GM21717 (cell line): ENCODE results near the gene RSPH3.
"Not testable (repeated sequence)": the region's sequence is repeated elsewhere in the genome, so short reads cannot be mapped to it uniquely, and the experiment has no call there.

Experiments
- ATAC-seq: cut with Tn5 transposase; IDR thresholded peaks from one replicate; pipeline ENCODE4 v1.9.1; 2021; ENCODE audit warnings: mild to moderate bottlenecking, moderate library complexity; ENCODE audit not compliant: unreplicated experiment

RSPH3 gene

DNA sequence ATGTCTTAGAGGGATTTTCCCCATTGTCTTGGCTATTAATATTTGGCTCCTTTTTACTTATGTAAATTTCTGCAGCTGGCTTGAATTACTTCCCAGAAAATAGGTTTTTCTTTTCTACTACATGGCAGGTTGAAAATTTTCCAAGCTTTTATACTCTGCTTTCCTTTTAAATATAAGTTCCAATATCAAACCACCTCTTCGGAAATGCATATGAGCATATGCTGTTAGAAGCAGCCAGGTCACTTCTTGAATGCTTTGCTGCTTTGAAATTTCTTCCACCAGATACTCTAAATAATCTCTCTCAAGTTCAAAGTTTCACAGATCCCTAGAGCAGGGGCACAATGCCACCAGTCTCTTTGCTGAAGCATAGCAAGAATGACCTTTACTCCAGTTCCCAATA is 25.2 kb upstream of the RSPH3 start:
- ATAC-seq, result not testable (repeated sequence)

DNA sequence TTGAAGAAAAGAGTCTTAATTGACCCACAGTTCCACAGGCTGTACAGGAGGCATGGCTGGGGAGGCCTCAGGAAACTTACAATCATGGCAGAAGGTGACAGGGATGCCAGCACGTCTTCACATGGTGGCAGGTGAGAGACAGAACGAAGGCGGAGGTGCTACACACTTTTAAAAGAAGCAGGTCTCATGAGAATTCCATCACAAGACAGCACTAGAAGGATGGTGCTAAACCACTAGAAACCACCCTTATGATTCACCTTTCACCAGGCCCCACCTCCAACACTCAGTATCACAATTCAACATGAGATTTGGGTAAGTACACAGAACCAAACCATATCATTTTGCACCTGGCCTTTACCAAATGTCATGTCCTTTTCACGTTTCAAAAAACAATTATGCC is 23.9 kb upstream of the RSPH3 start:
- ATAC-seq, result no peak

DNA sequence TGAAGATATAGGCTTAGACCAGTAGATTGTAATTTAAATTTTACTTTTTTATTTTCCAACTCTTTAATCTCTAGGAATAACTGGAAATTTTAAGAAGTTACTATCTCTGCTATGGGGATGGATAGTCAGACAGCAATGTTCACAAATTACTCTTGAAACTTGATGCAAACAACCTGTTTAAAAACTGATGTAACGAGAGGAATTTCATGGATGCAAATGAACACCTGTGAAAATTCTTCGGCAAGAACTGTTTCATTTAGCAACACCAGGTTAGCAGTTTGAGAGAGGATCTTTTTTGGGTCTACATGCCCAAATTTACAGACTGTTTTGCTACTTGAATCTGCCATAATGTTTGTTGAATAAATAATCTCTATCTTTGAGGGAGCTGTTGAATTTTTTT is 20.0 kb upstream of the RSPH3 start:
- no peak for ATAC-seq

DNA sequence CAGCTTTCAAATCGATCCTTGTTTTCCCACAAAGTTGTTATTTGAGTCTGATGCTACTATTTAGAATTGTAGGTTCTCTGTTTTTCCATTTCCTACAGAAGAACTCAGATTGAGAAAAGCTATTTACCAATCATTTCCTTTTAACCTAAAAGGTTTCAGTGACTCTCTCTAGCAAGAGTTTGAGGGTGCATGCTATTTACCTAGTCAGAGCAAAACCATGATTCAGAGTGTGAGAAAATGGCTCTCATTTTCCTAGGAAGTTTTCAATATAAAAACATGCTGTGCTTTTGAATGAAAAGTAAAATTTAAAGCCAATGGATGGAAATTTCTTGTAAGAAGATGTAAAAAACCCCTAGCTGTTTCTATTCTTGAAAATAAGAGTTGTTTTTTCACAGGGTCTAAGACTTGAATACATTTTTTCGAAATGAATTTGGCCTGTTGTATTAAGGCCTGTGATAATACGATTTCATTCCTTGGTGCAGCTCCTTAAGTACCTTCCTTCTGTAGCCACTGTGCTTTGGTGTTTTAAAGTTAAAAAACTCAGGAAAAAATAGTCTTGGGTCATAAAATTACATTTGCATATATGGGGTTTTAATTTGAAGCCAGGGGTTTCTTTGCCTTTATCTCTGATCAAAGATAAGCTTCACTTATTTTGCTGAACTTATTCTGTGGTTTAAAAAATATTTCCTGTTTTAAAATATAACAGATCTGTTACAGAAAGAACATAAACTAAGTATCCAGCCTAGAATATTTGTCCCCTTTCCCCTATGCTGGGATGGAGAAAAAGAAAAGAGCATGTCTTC is 18.0 kb upstream of the RSPH3 start:
- peak; percentile 53 for ATAC-seq

DNA sequence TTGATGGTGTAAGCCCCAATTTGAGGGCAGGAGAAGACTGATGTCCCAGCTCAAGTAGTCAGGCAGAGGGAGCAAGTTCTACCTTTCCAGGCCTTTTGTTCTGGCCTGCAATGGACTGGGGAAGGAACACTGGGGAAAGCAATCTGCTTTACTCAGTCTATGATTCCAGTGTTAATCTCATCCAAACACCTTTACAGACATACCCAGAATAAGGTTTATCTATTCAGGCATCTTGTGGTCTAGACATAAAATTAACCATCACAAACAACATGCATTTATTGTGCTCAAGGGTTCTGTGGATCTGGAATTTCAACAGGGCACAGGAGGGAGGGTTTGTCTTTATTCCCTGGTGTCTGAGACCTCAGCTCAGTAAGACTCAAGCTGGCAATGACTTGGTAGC is 14.4 kb upstream of the RSPH3 start:
- no peak for ATAC-seq

DNA sequence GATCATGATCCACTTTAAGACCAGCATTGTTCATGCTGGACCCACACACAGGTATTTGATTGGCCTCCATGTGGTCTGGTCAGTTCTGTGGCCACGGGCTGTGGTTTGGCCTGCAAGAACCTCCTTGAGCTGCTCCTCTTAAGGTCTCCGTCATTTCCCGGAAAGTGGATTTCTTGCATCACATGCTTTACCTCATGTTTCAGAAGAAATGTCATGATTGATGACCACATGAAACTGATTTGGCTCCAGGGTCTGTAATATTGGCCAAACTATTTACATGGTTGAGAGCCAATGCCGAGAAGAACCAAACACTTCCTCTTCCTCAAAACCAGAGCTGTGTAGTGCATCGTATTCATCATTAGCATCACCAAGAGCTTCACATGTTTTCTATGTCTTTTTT is 13.2 kb upstream of the RSPH3 start:
- ATAC-seq, result no peak

DNA sequence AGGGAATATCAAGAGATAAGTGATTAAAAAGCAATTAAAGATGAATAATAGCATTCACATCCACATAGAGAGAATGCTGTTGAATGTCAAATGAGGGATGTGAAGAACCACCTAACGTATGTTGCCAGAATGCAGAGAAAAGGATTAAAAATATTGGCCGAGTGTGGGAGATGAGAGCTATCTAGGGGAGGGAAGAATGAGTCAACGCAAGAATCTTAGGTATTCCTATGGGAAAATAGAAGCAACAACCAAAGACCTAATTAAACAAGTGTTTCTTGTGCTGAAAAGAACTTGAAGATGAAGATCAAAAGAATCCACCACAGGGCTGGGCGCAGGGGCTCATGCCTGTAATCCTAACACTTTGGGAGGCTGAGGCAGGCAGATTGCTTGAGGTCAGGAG is 12.2 kb upstream of the RSPH3 start:
- ATAC-seq, result no peak

DNA sequence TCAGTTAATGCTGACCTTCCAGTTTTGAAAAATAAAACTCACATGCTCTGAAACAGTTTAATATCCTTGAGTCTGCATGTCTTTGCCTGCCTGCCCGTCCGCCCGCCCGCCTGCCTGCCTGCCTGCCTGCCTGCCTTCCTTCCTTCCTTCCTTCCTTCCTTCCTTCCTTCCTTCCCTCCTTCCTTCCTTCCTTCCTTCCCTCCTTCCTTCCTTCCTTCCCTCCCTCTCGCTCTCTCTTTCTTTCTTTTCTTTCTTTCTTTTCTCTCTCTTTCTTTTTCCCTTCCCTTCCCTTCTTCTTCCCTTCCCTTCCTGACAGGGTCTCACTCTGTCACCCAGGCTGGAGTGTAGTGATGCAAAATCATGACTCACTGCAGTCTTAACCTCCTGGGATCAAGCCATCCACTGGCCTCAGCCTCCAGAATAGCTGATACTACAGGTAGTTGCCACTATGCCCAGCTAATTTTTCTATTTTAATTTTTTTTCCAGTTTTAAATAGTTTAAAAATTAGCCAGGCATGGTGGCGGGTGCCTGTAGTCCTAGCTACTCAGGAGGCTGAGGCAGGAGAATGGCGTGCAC is 10.1 kb upstream of the RSPH3 start:
- ATAC-seq, result not testable (repeated sequence)

DNA sequence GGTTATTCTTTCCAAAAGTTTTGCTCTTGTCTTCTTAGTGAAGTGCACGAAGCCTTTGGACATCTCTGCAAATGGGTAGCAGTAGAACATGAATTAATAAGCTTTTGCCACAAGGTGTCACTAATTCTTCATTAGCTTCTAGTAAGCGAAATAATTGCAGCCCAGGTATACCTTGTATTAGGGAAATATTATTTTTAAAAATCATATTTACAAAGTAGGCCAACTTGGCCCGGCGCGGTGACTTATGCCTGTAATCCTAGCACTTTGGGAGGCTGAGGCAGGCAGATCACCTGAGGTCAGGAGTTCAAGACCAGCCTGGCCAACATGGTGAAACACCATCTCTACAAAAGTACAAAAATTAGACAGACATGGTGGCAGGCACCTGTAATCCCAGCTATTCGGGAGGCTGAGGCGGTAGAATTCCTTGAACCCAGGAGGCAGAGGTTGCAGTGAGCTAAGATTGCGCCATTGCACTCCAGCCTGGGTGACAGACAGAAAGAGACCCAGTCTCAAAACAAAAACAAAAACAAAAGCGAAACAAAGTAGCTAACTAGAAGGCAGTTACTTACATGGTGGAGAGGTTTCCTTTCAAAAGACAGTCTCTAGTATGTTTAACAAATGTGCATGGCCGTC is 8.8 kb upstream of the RSPH3 start:
- ATAC-seq, result peak; percentile 81

DNA sequence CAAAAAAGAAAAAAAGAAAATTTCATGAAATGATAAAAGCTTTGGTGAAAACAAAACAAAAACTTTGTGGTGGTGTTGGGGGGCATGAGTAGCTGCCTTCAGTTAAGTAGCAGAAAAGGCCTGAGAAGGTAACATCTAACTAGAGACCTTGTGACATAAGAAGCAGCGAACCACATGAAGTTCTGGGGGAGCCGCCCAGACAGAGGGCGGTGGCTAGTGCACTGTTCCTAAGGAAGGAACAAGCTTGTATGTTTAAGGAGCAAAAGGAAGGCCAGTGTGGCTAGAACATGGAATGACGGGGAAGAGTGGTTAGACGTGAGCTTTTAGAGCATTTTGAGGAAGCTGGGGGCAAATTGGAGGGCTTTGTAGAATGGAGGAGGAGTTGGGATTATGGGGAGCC is 7.5 kb upstream of the RSPH3 start:
- ATAC-seq, result no peak

DNA sequence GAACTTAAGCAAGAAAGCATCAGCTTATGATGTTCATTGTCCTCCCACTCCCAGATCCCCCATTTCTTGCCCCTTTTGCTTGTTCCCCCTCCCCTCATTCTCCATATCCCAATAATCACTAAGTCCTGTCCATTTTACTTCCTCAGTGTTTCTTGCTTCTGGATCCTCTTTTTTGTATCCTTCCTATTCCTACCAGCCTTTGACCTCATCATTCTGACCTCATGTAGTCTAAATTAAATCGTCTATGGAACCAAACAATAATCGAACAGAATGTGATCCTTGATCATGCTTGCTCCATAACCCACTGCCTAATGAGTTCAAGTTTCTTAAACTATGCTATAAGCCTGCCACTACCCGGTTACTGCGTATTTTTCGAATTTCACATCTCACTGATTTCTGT is 5.4 kb upstream of the RSPH3 start:
- ATAC-seq, result no peak

DNA sequence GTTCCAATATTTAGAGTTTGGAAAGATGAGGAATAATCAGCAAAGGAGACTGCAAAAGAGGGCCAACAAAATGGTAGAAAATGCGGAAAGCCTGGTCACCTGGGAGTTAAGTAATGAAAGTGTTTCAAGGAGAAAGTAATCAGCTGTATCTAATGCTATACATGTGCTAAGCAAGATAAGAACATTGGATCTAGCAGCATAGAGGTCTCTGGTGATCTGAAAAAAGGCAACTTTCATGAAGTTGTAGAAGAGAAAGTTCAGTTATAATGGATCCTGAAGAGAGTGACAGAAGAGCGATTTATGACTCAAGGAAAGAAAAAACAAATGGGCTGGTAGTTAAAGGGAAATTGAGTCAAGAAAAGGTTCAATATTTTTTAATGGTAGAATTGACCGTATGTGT is 4.6 kb upstream of the RSPH3 start:
- no peak for ATAC-seq

DNA sequence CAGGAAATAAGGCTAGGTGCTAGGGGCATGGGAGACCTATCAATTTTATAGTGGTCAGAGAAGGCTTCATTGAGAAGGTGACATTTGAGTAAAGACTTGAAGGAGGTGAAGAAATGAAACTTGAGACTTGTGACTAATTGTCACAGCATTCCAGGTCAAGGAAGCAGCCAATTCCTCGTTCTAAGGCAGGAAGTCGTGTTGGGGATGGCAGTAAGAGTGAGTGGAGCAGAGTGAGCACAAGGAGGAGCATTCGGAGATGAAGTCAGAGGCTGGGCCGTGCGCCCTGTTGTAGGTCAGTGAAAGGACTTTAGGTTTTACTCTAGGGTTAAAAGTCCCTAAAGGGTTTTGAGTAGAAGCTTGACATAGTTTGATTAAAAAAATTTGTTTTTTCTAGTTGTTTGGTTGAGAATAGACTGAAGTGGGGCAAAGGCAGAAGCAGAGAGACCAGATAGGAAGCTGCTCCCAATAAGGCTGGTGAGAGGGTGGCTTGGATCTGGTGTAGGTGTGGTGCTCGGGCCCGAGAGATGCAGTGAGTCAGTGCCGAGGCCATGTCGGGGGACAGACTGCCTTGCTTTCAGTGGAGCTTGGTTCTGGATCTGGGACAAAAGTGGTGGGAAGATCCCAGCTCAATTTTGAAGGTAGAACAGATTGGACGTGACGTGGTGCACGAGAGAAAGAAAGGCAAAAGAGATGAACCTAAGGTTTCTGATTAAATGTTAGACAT is 2.6 kb upstream of the RSPH3 start:
- ATAC-seq, result no peak

DNA sequence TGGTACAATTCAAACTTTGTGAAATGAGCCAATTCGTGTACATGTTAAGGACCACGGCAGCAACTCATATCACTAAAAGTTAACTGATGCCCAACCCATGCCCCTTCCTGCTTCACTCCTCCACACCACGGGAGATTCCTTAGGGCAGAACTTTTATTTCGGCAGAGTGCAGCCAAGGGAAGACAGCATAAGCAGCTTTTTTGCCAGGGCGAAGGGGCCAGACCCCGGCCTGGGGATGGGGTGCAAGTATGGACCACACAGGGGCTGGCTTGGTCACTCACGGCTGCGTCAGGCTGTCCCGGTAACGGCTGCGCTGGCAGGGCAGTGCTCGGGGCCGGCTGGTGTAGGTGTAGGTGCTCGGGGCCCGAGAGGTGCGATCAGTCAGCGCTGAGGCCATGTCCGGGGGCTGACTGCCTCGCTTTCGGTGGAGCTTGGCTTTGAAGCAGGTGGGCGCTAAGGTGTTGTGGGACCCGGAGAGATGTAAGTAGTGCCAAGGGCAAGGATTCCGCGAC is 792 bp downstream of the RSPH3 start:
- peak; percentile 31 for ATAC-seq

DNA sequence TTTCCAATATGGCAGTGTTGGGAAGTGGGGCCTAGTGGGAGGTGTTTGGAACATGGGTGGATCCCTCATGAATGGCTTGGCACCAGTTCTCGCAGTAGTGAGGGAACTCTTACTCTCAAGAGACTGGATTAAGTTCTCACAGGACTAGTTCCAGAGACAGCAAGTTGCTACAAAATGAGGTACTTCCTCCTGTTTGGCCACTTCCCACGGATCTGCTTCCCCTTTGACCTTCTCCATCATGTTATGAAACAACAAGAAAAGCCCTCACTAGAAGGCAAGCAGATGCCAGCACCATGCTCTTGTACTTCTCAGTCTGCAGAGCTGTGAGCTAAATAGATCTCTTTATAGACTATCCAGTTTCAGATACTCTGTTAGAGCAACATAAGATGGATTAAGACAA is 3.1 kb downstream of the RSPH3 start:
- ATAC-seq, result no peak

DNA sequence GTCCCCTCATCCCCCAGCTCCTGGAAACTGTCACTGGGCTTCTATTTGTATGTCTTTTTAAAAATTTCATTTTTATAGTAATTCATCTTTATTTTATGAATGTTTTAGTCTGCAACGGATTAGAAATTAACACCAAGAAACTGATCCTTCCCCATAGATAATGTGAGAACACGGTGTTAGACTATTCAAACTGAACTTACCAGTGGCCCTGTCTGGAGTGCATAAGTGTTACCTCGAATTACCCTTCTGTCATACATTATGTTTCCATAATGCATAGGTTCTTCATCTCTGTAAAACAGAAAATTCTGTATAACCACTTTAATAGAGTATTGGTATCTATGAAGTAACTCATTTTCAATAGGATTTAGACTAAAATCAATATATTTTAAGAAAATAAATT is 6.4 kb downstream of the RSPH3 start:
- ATAC-seq, result no peak

DNA sequence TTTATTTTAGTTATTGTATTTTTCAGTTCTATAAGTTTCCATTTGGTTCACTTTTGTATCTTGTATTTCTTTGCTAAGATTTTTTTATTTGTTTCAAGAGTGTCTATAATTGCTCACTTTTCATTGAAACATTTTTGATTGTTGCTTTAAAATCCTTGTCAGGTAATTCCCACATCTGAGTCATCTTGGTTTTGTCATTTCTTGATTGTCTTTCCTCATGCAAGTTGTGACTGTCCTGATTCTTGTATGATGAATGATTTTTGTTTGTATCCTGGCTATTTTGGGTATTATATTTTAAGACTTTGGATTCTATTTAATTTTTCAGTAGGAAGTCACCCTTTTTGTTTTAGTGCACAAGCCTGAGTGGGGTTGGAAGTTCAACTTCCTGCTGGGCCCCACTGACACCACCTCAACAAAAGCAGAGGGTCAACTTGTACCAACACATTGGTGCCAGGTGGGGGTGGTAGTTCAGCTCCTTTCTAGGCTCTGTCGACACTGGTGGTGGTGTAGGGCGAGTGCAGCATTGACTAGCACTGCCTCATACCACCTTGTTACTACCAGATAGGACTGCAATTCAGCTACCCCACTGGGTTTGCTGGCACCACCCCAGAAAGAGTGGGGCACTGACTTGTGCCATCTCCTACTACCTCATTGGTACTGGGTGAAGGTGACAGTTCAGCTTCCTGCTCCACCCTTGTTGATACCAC is 8.8 kb downstream of the RSPH3 start:
- no peak for ATAC-seq

DNA sequence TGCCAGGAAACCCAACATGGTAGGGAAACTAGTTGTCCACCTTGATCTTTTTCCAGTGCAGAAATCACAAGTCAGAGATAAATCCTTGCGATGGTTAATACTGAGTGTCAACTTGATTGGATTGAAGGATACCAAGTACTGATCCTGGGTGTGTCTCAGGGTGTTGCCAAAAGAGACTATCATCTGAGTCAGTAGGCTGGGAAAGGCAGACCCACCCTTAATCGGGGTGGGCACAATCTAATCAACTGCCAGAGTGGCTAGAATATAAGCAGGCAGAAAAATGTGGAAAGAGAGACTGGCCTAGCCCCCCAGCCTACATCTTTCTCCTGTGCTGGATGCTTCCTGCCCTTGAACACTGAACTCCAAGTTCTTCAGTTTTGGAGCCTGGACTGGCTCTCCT is 10.3 kb downstream of the RSPH3 start:
- ATAC-seq, result not testable (repeated sequence)

DNA sequence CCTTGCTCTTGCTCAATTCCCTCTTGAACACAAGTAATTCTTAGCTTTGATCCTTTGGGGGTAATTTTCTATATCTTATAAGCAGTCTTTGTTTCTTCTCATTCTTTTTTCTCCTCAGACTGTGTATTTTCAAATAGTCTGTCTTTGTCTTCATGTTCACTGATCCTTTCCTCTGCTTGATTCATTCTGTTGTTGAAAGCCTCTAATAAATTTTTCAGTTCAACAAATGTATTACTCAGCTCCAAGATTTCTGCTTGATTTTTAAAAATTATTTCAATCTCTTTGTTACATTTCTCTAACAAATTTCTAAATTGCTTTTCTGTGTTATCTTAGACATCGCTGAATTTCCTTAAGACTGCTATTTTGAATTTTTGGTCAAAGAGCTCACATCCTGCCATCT is 11.5 kb downstream of the RSPH3 start:
- no peak for ATAC-seq

DNA sequence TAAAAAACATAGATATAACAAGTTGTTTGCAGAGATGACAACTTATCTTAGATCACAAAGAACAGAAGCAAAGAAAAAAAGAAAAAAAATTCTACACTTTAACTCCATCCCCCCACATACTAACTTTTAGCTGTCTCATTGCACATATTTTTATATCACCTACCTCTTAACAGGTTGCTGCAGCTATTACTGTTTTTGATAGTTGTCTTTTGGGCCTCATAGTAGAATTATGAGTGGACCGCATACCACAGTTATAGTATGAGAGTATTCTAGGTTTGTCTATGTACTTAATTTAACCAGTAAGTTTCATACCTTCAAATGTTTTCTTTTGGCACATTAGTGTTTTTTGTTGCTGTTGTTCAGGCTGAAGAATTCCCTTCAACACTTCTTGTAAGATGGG is 12.3 kb downstream of the RSPH3 start:
- no peak for ATAC-seq

DNA sequence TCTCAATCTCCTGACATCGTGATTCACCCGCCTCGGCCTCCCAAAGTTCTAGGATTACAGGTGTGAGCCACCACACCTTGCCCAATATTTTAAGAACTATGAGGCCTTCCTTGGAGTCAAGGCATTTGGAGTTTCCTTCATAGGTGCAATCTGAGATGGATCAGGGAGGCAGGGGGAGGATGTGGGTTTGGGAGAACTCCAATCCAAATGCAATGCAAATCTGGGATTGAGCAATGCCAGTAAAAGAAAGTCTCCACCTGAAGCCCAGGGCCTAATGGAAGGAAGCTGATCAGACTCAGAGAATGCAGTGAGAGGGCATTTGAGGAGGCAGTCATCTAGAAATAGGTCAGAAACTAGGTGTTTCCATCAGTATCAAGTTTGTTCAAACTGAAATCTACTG is 21.2 kb downstream of the RSPH3 start:
- no peak for ATAC-seq
